Islet of Langerhans (tissue), 1 donor: ENCODE data around the gene RNF17.
"Not testable (repeated sequence)": the region's sequence is repeated elsewhere in the genome, so short reads cannot be mapped to it uniquely, and the experiment has no call there.

Experiments used
- FAIRE-seq: peaks from one replicate; lab custom pipeline; 2011; peaks lifted over from hg19 to GRCh38; lab: Jason Lieb, UNC

Gene RNF17, protein sequence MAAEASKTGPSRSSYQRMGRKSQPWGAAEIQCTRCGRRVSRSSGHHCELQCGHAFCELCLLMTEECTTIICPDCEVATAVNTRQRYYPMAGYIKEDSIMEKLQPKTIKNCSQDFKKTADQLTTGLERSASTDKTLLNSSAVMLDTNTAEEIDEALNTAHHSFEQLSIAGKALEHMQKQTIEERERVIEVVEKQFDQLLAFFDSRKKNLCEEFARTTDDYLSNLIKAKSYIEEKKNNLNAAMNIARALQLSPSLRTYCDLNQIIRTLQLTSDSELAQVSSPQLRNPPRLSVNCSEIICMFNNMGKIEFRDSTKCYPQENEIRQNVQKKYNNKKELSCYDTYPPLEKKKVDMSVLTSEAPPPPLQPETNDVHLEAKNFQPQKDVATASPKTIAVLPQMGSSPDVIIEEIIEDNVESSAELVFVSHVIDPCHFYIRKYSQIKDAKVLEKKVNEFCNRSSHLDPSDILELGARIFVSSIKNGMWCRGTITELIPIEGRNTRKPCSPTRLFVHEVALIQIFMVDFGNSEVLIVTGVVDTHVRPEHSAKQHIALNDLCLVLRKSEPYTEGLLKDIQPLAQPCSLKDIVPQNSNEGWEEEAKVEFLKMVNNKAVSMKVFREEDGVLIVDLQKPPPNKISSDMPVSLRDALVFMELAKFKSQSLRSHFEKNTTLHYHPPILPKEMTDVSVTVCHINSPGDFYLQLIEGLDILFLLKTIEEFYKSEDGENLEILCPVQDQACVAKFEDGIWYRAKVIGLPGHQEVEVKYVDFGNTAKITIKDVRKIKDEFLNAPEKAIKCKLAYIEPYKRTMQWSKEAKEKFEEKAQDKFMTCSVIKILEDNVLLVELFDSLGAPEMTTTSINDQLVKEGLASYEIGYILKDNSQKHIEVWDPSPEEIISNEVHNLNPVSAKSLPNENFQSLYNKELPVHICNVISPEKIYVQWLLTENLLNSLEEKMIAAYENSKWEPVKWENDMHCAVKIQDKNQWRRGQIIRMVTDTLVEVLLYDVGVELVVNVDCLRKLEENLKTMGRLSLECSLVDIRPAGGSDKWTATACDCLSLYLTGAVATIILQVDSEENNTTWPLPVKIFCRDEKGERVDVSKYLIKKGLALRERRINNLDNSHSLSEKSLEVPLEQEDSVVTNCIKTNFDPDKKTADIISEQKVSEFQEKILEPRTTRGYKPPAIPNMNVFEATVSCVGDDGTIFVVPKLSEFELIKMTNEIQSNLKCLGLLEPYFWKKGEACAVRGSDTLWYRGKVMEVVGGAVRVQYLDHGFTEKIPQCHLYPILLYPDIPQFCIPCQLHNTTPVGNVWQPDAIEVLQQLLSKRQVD (N-terminal part only)

GRCh38 chr13:24763596-24764275, at the start of gene RNF17:
Gene RNF17, plus strand, starts transcription at chr13:24764169. Its CDS starts 35 bp downstream, at chr13:24764204.
- FAIRE-seq = no peak

DNA sequence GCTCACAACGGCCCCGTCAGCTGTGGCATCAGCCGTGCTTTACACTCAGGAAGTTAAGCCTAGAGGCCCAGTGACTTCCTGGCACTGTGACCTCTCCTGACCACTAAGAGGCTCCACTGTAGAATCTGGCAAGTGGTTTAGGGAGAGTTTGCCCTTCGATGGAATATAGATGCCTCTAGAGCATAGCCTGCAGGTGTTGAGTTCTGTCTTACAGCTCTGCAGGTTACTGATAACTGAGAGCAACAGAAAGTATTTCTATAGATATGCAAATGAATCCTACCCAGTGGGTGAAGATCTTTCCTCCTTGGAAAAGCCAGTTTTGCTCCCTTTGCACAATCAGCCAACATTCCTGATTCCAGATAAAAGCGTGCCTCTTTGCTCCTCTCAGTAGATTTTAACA, 48.0 kb upstream of the RNF17 start:
- FAIRE-seq = no peak

- no peak for FAIRE-seq
These were observed 47.5 kb upstream of the RNF17 start for GRCh38 chr13:24716446-24716845.

DNA sequence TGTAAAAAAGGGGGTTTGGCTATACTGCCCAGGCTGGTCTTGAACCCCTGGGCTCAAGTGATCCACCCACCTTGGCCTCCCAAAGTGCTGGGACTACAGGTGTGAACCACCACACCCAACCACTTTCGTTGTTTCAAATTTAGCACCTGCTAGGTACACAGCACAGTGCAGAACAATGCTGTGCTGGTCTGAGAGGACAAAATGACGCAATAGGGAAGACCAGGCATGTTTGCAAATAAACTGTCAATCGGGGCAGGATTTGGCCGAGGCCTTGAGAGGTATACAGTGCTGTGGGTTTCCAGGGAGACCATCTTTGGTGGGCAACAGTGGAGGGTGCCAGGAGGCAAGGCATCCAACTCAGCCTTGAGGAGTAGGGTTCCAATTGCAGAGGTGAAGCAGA, 46.8 kb upstream of the RNF17 start:
- no peak for FAIRE-seq

GRCh38 chr13:24718192-24718965, 45.6 kb upstream of the RNF17 start:
- no peak for FAIRE-seq

- FAIRE-seq = no peak
These were observed 44.8 kb upstream of the RNF17 start for GRCh38 chr13:24719139-24719538.

DNA sequence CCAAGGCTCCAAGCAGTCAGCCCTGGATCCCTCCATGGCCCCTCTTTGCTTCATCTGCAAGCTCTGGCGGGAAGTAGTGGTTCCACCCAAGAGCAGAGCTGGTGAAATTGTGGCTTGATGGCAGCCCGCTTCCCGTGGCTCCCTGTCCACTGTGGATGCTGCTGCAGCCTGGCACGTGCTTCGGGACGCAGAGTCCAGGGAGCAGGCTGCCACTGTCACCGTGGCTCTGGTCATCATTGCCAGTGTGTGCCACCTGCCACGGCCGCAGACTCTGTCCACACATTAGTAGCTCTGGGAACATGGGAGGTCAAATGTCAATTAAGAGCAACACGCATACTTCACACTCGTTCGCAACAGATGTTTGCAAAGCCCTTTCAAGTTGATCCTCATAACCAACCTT, 40.8 kb upstream of the RNF17 start:
- no peak for FAIRE-seq

GRCh38 chr13:24724714-24725113, 39.3 kb upstream of the RNF17 start:
- FAIRE-seq = no peak

- no peak for FAIRE-seq
These were observed 38.6 kb upstream of the RNF17 start for GRCh38 chr13:24725379-24725778.

DNA sequence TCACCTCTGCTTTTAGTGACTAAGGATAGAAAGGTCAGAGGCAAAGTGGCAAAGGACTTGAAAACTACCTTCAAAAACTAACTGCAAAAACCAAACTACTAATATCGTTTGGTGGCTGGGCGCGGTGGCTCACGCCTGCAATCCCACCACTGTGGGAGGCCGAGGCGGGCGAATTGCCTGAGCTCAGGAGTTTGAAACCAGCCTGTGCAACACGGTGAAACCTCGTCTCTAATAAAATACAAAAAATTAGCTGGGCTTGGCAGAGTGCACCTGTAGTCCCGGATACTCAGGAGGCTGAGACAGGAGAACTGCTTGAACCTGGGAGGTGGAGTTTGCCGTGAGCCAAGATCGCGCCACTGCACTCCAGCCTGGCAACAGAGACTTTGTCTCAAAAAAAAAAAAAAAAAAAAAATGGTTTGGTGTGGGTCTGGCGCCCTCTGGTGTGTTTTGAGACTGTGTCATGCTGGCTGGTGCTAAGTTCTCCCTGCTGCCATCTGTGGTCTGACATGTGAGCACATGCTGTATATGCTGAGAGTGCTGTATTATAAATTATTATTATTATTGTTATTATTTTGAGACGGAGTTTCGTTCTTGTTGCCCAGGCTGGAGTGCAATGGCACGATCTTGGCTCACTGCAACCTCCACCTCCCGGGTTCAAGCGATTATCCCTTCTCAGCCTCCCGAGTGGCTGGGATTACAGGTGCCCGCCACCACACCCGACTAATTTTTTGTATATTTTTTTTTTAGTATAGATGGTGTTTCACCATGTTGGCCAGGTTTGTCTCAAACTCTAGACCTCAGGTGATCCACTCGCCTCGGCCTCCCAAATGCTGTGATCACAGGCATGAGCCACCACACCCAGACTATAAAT, 36.0 kb upstream of the RNF17 start:
- no peak for FAIRE-seq

DNA sequence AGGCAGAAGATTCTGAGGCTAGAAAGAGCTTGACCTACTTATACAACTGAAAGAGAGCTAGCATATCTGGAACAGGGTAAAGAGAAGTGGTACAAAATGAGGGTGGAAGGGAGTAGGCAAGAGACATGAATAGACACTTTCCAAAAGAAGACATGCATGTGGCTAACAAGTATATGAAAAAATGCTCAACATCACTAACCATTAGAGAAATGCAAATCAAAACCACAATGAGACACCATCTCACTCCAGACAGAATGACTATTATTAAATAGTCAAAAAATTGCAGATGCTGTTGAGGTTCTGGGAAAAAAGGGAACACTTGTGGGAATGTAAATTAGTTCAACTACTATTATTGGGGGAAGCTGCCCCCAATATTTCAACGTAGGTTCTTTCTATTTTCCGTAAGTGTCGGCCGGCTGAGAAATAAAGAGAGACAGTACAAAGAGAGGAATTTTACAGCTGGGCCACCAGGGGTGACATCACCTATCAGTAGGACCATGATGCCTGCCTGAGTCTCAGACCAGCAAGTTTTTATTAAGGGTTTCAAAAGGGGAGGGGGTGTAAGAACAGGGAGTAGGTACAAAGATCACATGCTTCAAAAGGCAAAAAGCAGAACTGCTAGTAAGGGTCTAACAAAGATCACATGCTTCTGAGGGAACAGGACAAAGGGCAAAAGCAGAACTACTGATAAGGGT, 32.9 kb upstream of the RNF17 start:
- FAIRE-seq = not testable (repeated sequence)

DNA sequence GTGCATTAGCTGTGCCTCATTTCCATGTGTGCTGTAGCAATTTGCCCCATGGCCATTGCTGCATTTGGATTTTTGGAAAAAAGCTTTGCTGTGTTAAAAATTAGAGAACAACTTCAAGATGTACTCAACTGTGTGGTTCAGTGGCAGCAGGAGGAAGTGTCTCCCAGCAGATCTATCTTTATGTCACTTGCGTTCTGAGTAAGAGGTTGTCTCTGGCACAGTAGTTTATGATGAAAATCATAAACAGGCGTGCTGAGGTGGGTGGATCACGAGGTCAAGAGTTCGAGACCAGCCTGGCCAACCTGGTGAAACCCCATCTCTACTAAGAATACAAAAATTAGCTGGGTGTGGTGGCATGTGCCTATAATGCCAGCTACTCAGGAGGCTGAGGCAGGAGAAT, 29.0 kb upstream of the RNF17 start:
- FAIRE-seq = no peak

DNA sequence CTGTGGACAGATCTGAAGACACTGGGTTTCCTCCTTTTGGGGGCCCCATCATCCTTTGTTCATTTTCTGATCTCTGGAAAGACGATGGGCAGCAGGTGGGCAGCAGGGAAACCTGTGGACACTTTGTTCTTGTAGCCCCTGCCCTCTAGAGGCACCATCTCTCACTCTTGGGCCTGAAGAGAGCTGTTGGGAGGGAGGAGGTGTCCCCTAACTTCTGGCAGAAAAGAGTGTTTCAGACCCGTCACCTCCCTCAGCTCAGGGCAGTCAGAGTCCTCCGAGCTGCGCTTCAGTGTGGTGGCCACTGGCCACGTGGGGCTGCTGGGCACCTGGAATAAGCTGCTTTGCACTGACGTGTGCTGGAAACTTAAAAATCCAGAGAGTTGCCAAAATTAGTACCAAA, 26.9 kb upstream of the RNF17 start:
- no peak for FAIRE-seq

DNA sequence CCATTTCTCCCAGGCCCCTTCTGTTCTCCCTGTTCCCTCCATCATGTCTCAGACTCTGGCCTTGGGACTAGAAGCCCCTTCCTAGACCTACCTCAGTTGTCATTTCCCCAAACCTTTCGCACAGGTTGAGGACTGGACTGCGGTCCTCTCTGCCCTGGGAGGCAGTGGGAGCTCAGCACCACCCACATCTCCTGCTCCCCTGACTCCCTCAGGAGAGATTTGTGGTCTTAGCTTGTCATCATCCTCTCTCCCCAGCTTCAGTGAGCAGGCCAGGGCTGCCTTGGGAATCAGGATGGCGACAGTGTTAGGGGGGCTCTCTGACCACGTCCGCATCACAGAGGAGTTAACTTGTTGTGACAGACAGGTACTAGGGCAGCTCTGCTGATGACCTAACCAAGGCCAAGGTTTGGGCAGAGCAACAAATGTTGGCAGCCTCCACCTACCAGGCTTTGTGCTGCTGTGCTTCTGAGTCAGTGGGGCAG, 25.6 kb upstream of the RNF17 start:
- FAIRE-seq = no peak

DNA sequence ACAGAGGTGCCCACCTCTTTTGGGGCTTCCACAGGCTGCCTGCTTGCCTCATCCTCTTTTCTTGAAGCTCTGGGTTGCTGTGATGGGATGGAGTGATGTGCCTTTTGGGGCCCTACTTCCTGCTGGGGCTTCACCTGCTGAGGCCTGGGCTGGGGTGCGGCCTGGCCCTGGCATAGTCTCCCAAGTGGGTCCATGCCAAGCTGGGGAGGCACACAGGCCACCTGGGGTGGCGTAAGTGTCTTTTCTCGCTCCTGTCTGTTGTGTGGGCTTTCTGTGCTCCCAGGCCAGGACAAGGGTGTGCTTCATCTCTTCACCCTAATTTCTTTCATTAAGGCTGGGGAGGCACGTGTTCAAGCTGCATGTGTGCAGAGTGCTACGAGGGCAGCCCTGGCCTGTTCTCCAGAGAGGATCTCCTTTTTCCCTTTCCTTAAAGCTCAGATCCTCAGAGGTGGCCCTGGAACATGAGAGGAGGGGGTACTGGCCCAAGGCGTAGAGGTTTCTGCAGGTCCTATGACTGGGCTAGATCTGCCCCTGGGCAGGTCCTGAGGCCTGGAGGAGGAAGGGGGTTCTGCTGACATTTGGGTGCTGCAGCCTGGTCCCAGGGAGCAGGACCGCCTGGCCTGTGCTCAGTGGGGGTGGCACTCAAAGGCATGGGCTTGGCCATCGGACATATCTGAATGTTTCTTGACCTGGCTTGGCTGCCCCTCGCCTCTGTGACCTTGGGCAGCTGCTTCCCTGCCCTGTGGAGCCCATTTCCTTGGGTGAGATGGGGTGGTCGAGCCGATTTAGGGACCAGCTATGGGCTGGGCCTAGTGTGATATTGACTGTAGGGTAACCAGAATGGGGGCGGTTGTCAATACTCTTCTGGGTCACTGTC, 23.7 kb upstream of the RNF17 start:
- FAIRE-seq = no peak

DNA sequence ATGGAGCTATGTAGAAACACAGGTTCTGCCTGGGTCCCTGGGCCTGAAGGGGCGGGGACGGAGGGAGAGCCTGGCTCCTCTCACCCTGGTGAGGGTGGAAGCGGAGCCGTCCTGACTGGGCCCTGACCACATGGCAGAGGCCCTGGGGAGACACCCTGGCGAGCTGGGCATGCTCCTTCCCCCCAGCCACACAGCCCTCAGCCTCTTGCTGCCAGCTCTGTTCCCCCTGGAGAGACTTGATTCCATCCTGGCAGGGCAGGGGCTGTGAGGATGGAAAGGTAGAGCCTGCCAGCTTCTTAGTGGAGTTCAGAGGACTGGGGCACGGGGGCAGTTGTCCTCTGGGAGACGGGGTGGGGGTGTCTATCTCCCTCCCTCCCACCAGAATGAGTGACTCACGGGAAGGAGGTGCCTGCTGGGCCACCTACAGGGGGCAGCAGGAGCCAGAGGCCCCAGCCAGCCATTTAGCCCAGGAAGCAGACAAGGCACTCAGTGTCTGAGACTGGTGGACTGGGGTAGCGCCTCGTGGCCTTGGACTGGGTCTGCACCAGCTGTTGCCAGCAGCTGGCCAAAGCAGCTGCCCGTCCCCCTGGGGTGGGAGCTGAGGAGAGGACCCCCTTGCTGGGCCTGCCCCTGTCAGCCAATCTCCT, 22.8 kb upstream of the RNF17 start:
- FAIRE-seq = no peak

DNA sequence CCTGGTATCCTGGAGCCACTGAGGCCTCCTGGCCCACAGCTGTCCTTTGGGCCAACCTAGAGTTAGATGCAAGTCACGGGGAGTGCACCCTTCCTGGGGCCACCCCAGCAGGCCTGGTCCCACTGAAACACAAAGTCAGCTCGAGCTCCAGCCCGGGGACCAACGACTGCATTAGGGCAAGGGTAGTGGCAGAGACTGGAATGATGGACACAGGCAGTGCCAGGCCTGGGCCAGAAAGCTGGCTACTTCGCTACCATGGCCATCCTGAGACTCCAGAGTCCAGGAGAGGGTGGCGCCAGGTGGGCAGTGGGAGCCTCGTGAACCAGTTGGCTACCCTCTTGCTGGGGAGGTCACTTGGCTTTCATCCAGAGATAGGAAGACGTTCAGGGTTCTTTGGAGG, 22.2 kb upstream of the RNF17 start:
- no peak for FAIRE-seq

DNA sequence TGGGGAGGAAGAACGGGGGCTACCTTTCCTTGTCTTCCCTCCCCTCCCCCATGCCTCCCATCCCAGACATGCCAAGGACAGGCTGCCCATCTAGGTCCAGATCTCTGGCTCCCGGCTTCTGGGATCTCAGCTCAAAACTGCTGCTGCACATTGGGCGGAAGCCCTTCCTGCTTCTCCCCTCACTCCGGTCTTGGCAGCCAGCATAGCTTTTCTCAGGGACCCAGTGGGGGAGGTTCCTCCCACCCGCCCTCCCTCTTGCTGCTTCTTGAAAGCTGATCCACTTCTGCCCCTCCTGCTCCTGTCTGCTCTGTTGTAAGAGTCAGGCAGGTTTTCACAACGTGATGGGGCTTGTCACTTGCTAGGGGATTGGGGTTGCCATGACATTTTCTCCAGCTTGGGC, 21.7 kb upstream of the RNF17 start:
- no peak for FAIRE-seq
